Activated CD4-positive, alpha-beta memory T cell treated with anti-CD3 and anti-CD28 coated beads, Interleukin-2, amount 10 ng/mL, durations not matched to agents 7 days and 5 days (primary cell): Measurements from ENCODE around the gene LDLRAD4. TPM values are rescaled to one million over a fixed set of nuclear protein-coding genes. Genes with fewer than 3 reads are reported as not detected.

Experiments used
- CTCF ChIA-PET: fragments of 350-600 bp; sonication (Branson Sonifier 250); formaldehyde crosslinking; loops from one replicate; lab custom pipeline; 2021; ENCODE audit warnings: antibody characterized with exemption, inconsistent platforms; lab: Charles Lee
- POLR2A ChIA-PET: fragments of 350-600 bp; sonication (Branson Sonifier 250); formaldehyde crosslinking; loops from one replicate; lab custom pipeline; 2021; ENCODE audit warnings: antibody characterized with exemption; lab: Charles Lee
- DNase-seq: peaks from one replicate; pipeline ENCODE4 v3.0.0-alpha.2; 2020
- H3K27ac Mint-ChIP-seq: one replicate; pipeline ENCODE4 v1.8.0; 2021; ENCODE audit warnings: mild to moderate bottlenecking, mixed read lengths
- H3K27me3 Mint-ChIP-seq: one replicate; pipeline ENCODE4 v1.8.0; 2021; ENCODE audit warnings: mixed read lengths
- H3K36me3 Mint-ChIP-seq: one replicate; pipeline ENCODE4 v1.8.0; 2021; ENCODE audit warnings: low read depth, mixed read lengths
- H3K4me1 Mint-ChIP-seq: one replicate; pipeline ENCODE4 v1.8.0; 2021; ENCODE audit warnings: mixed read lengths
- H3K4me3 Mint-ChIP-seq: one replicate; pipeline ENCODE4 v1.8.0; 2021; ENCODE audit warnings: mild to moderate bottlenecking, mixed read lengths
- H3K9me3 Mint-ChIP-seq: one replicate; pipeline ENCODE4 v1.8.0; 2021; ENCODE audit warnings: mixed read lengths
- total RNA-seq, 2 experiments: library from RNA; stranded (reverse); gene quantifications; one replicate each; pipeline ENCODE4 v1.2.3, GENCODE V29; 2021

LDLRAD4 gene
- total RNA-seq, 2 experiments from 2014 or later = 19.1 to 22.4 TPM

DNA sequence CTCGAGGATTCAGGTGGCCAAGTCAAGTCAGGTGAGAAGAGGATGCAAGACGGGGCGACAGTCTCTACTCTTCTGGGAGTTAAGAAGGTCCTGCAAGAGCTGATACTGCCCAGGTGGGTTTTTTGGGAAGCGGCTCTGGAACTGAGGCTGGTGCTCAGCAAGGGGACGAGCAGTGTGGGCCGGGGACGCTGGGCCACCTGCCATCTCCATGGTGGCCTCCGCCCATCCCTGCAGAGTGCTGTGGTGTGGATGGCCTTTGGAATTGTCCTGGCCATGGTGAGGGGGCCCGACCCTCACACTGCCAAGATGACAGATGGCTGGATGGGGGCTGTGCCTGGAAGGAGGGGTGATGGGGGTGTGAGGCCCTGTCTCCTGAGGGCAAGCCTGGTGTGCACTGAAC lies 34.2 kb upstream of the LDLRAD4 start:
- Mint-ChIP-seq H3K4me3 (no peak overlapping the region), H3K27me3 (peaks cover 32% of the 10 kb centered on the region), H3K9me3 (no peaks in the 10 kb centered on the region), H3K4me1 (peaks cover 12% of the 10 kb centered on the region), H3K36me3 (no peaks in the 10 kb centered on the region), H3K27ac (no peak overlapping the region)
- ChIA-PET CTCF (no interaction called here), POLR2A (no interaction called here)
- no peak for DNase-seq

DNA sequence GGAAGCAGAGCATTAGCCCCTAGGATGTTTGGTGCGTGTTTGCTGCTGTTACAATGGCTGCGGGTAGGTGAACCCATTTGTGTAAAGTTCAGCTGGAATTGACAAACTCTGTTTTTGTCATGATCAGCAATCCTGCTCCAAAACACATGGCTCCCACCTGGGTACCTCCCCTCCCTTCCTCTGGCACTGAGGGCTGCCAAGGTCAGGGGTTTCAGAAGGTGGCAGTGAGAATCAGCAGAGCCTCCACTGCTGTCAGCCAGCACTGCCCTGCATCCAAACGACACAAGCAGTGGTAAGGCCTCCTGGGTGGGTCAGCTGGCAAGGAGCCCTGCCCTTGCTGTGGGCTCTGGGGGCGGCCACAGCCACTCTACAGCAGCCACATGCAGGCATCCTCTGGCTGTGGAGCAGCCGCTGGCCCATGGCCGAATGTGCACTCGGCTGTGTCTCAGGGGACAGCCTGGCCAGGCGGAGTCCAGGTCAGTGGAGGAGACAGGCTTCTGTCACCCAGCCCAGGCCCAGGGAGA lies 32.8 kb upstream of the LDLRAD4 start:
- CTCF ChIA-PET = no interaction called here
- Mint-ChIP-seq H3K4me1 (peaks cover 1% of the 10 kb centered on the region), H3K9me3 (no peaks in the 10 kb centered on the region), H3K36me3 (no peaks in the 10 kb centered on the region), H3K27me3 (peaks cover 29% of the 10 kb centered on the region), H3K27ac (no peak overlapping the region), H3K4me3 (no peak overlapping the region)
- POLR2A ChIA-PET = no interaction called here
- DNase-seq = no peak

- POLR2A ChIA-PET = no interaction called here
- Mint-ChIP-seq H3K9me3 (no peaks in the 10 kb centered on the region), H3K4me1 (no peaks in the 10 kb centered on the region), H3K4me3 (no peak overlapping the region), H3K36me3 (no peaks in the 10 kb centered on the region), H3K27me3 (peaks cover 25% of the 10 kb centered on the region), H3K27ac (no peak overlapping the region)
- no peak for DNase-seq
- CTCF ChIA-PET = no interaction called here
Observed at GRCh38 chr18:13186687-13187086, 31.9 kb upstream of the LDLRAD4 start.

DNA sequence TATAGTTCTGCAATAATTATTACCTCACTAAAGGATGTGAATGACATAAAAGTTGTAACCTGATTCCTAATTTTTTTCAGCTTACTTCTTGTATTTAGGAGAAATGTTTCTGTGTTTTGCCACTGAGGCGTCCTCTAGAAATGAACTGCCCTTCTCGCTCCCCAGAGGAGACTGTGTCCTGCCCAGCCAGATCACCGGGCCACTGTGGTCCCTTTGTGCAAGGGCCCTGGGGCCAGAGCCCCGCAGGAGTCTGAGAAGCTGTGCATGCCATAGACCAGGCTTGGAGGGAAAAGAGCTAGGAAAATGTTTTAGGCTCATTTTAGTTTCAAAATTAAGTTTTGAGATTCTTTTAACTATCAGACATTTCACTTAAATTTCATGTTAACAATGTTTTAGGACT lies 31.1 kb upstream of the LDLRAD4 start:
- Mint-ChIP-seq H3K27me3 (peaks cover 21% of the 10 kb centered on the region), H3K4me1 (no peaks in the 10 kb centered on the region), H3K4me3 (no peak overlapping the region), H3K27ac (no peak overlapping the region), H3K9me3 (no peaks in the 10 kb centered on the region), H3K36me3 (no peaks in the 10 kb centered on the region)
- DNase-seq = no peak
- ChIA-PET POLR2A (no interaction called here), CTCF (no interaction called here)

DNA sequence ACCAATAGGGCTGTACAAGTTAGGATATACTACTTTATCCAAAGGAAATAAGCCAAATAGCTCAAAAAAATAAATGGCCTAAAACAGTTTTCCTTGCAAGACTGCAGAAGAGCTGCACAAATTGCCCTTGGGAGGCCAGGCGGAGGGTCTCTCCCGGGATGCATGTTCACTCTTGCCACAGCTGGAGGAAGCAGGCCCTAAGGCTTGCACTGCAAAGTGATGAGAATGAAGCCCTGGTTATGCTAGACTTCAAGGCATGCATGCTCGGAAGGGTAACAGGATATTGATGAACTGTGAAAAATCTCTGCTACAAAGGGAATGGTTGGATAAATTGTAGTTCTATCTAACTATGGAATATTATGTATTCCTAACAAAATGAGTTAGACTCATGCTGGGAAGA lies 27.5 kb upstream of the LDLRAD4 start:
- no peak for DNase-seq
- Mint-ChIP-seq H3K4me1 (no peaks in the 10 kb centered on the region), H3K27me3 (peaks cover 21% of the 10 kb centered on the region), H3K36me3 (no peaks in the 10 kb centered on the region), H3K9me3 (no peaks in the 10 kb centered on the region), H3K4me3 (no peak overlapping the region), H3K27ac (no peak overlapping the region)
- ChIA-PET POLR2A (no interaction called here), CTCF (no interaction called here)

DNA sequence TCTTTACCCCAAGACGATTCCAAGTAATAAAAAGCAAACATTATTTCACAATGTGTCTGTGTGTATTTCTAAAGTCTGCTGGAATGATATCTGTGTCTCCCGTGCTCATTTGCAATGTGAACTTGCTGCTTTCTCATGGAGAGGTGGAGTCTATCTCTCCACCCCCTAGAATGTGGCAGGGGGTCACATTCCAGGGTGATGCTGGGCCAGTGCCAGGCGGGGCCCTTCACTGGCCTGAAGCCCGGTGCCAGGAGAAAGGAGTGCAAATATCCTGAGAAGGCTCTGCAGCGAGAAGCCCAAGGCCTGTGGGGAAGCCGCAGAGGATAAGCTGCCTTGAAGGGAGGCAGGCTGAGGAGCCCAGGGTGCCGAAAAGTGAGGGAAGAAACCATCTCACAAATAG lies 26.8 kb upstream of the LDLRAD4 start:
- no peak for DNase-seq
- ChIA-PET POLR2A (no interaction called here), CTCF (no interaction called here)
- Mint-ChIP-seq H3K36me3 (no peaks in the 10 kb centered on the region), H3K9me3 (no peaks in the 10 kb centered on the region), H3K4me1 (no peaks in the 10 kb centered on the region), H3K27me3 (peaks cover 27% of the 10 kb centered on the region), H3K27ac (no peak overlapping the region), H3K4me3 (no peak overlapping the region)

DNA sequence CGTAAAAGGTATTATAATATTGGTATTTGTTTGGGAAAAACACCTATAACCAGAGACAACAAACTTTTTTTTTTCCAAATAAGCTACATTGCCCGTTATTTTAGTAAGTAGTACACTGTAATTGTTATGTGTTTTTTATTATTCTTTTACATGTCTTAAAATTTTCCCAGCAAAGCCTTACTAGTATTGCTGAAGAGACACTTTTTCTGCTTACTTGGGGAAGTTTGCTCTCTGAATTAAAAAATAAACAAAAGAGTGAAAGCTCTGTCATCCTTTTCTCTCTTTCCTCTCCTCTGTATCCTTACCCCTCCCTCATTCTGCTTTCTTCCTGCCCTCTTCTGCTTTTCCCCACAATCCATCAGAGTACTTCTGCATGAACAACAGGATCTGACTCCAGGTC lies 25.6 kb upstream of the LDLRAD4 start:
- H3K4me3 Mint-ChIP-seq = no peak overlapping the region
- peaks cover under 1% of the 10 kb centered on the region for H3K36me3 Mint-ChIP-seq
- H3K9me3 Mint-ChIP-seq = peaks cover 2% of the 10 kb centered on the region
- H3K27ac Mint-ChIP-seq = no peak overlapping the region
- ChIA-PET POLR2A (no interaction called here), CTCF (interaction anchor here (0.7 kb wide), 1 partner anchor 139 kb away, joined by 3 read pairs; no protein-coding TSS in a partner anchor)
- DNase-seq = no peak
- peaks cover 28% of the 10 kb centered on the region for H3K27me3 Mint-ChIP-seq
- no peaks in the 10 kb centered on the region for H3K4me1 Mint-ChIP-seq

GRCh38 chr18:13194239-13194638 lies 24.3 kb upstream of the LDLRAD4 start:
- no peak overlapping the region for H3K4me3 Mint-ChIP-seq
- H3K4me1 Mint-ChIP-seq = no peaks in the 10 kb centered on the region
- H3K36me3 Mint-ChIP-seq = peaks cover 4% of the 10 kb centered on the region
- no peak for DNase-seq
- ChIA-PET POLR2A (no interaction called here), CTCF (no interaction called here)
- H3K9me3 Mint-ChIP-seq = peaks cover 9% of the 10 kb centered on the region
- H3K27ac Mint-ChIP-seq = no peak overlapping the region
- H3K27me3 Mint-ChIP-seq = peaks cover 32% of the 10 kb centered on the region

GRCh38 chr18:13198701-13199100 lies 19.9 kb upstream of the LDLRAD4 start:
- Mint-ChIP-seq H3K27me3 (peaks cover 38% of the 10 kb centered on the region), H3K36me3 (peaks cover 17% of the 10 kb centered on the region), H3K27ac (no peak overlapping the region), H3K4me3 (no peak overlapping the region), H3K4me1 (no peaks in the 10 kb centered on the region), H3K9me3 (peaks cover 27% of the 10 kb centered on the region)
- CTCF ChIA-PET = no interaction called here
- POLR2A ChIA-PET = no interaction called here
- DNase-seq = no peak

- no peak for DNase-seq
- ChIA-PET POLR2A (no interaction called here), CTCF (interaction anchor here (1.1 kb wide), 1 partner anchor 17 kb away, joined by 3 read pairs; no protein-coding TSS in a partner anchor)
- Mint-ChIP-seq H3K4me3 (no peak overlapping the region), H3K4me1 (no peaks in the 10 kb centered on the region), H3K27ac (no peak overlapping the region), H3K9me3 (peaks cover 27% of the 10 kb centered on the region), H3K36me3 (peaks cover 17% of the 10 kb centered on the region), H3K27me3 (peaks cover 38% of the 10 kb centered on the region)
Observed at GRCh38 chr18:13199169-13199568, 19.4 kb upstream of the LDLRAD4 start.

DNA sequence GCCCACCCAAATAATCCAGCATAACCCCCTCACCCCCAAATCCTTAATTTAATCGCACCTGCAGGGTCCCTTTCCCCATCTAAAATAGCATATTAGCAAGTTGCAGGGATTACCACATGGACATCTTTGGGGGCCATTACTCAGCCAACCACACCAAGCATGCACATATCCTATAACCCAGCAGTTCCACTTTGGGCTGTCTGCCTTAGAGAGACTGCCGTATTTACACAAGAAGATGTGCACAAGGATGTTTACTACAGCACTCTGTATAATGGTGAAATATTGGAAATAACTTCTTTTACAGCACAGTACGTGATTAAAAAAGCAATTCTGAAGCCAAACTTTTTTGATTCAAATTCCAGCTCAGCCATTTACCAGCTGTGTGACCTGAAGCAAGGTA lies 17.3 kb upstream of the LDLRAD4 start:
- Mint-ChIP-seq H3K36me3 (peaks cover 17% of the 10 kb centered on the region), H3K4me1 (no peaks in the 10 kb centered on the region), H3K27me3 (peaks cover 43% of the 10 kb centered on the region), H3K4me3 (no peak overlapping the region), H3K9me3 (peaks cover 27% of the 10 kb centered on the region), H3K27ac (no peak overlapping the region)
- CTCF ChIA-PET = interaction anchor here (2.1 kb wide), 1 partner anchor 15 kb away, joined by 5 read pairs; no protein-coding TSS in a partner anchor
- no peak for DNase-seq
- POLR2A ChIA-PET = no interaction called here

- CTCF ChIA-PET = interaction anchor here (2.1 kb wide), 1 partner anchor 14 kb away, joined by 5 read pairs; no protein-coding TSS in a partner anchor
- peaks cover 47% of the 10 kb centered on the region for H3K27me3 Mint-ChIP-seq
- peaks cover 27% of the 10 kb centered on the region for H3K9me3 Mint-ChIP-seq
- POLR2A ChIA-PET = interaction anchor here (1.3 kb wide), 1 partner anchor 212 kb away, joined by 3 read pairs; no protein-coding TSS in a partner anchor
- H3K36me3 Mint-ChIP-seq = peaks cover 17% of the 10 kb centered on the region
- peaks cover 2% of the 10 kb centered on the region for H3K4me1 Mint-ChIP-seq
- H3K27ac Mint-ChIP-seq = no peak overlapping the region
- no peak for DNase-seq
- no peak overlapping the region for H3K4me3 Mint-ChIP-seq
Observed at GRCh38 chr18:13202571-13202970, 16.0 kb upstream of the LDLRAD4 start.

DNA sequence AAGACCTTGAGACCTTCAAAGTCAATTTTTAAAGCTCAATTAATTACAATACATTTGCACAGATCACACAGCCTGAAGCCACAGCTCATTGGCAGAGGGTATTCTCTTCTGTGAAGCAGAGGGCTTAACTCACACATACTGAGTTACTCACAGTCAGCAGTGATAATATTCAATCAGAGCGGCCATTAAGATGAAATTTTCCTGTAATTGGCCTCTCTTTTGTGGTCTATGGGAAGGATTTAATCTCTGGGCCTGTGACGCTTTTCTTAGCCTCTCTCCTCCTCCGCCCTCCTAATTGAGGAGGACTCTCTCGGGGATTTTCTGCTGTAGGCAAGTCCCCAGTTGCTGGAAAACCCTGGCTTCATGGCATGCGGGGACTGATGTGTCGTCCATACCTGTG lies 12.3 kb upstream of the LDLRAD4 start:
- H3K27me3 Mint-ChIP-seq = peaks cover 46% of the 10 kb centered on the region
- H3K4me3 Mint-ChIP-seq = no peak overlapping the region
- H3K36me3 Mint-ChIP-seq = peaks cover 3% of the 10 kb centered on the region
- no peak overlapping the region for H3K27ac Mint-ChIP-seq
- H3K9me3 Mint-ChIP-seq = peaks cover 4% of the 10 kb centered on the region
- ChIA-PET POLR2A (no interaction called here), CTCF (no interaction called here)
- H3K4me1 Mint-ChIP-seq = peaks cover 2% of the 10 kb centered on the region
- DNase-seq = no peak

DNA sequence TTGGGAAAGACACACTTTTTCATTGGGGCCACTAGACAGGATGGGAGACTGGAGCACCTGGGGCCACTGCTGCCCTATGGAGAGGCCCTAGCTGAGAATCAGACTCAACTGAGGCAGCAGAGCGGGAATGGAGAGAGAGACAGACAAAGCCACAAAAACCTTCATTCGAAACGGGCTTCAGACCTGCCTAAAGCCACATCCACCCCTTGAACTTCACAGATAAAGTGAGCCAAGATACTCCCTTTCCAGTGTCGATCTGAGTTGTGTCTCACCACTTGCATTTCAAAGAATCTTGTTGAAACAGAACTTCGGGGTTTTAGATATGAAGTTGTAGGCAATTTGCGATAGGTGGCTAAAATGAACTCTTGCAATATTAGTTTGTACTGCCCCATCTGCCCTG lies 11.3 kb upstream of the LDLRAD4 start:
- ChIA-PET POLR2A (no interaction called here), CTCF (no interaction called here)
- H3K4me3 Mint-ChIP-seq = no peak overlapping the region

More for the DNA sequence above, 11.3 kb upstream of the LDLRAD4 start:
- H3K36me3 Mint-ChIP-seq = peaks cover 3% of the 10 kb centered on the region
- peaks cover 4% of the 10 kb centered on the region for H3K9me3 Mint-ChIP-seq
- peaks cover 46% of the 10 kb centered on the region for H3K27me3 Mint-ChIP-seq
- peaks cover 2% of the 10 kb centered on the region for H3K4me1 Mint-ChIP-seq
- no peak overlapping the region for H3K27ac Mint-ChIP-seq
- DNase-seq = no peak
